ENCODE measurements around the gene RRM2. TPM values are rescaled to one million over a fixed set of nuclear protein-coding genes. Genes with fewer than 3 reads are reported as not detected.

RRM2 gene
- total and polyA plus RNA-seq, 2 of the 4 experiments (the other 2 are of a cell fraction) = 53.6 to 68.5 TPM

DNA sequence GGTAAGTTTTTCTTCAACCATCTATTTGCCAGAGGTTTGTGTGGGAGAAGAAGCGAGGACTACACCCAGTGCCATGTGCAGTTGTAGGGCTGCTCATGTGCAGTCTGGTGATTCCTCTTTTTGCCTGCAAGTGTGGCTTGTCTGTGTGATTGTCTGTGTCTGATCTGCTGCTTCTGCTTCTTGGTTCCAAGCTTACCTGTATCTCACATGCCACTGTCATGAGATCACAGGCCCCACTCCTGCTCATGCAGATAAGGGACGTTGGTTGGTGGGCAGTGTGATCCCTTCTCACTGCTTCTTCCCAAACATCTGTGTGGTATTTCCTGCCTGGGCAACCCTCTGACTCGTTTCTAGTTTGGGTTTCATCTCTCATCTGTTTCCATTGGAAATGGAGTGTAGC, 27.1 kb downstream of the RRM2 start:
- no peaks in the 10 kb centered on the region for H3K9me3 ChIP-seq (ENCODE audit: control insufficient read depth, insufficient read depth, low read length)
- no peak overlapping the region for H3K56ac ChIP-seq (ENCODE audit: extremely low read depth, insufficient read depth, low read length)
- no peaks in the 10 kb centered on the region; the same call in 1 of the 2 replicates for H3K4me1 ChIP-seq (ENCODE audit: control insufficient read depth, insufficient read depth, low read length)
- no peak overlapping the region for H3K27ac ChIP-seq (ENCODE audit: insufficient read depth, low read length)
- H4K20me1 ChIP-seq (ENCODE audit: insufficient read depth, low read length) = no peaks in the 10 kb centered on the region
- H4K8ac ChIP-seq (ENCODE audit: low read depth in 2 of 2, low read length in 2 of 2) = no peak overlapping the region
- H4K91ac ChIP-seq (ENCODE audit: insufficient read depth, low read depth, low read length) = no peak overlapping the region
- intact Hi-C loops (cut with micrococcal nuclease) (no loop called here), in situ Hi-C loops (cut with MboI; ENCODE audit: low sequenced_read_pairs) (loop anchor here (10.0 kb wide), 1 partner anchor 255 kb away; no protein-coding TSS in a partner anchor), dilution Hi-C loops (cut with HindIII; ENCODE audit: low sequenced_read_pairs, unreplicated experiment) (no loop called here)
- H3K9me1 ChIP-seq (ENCODE audit: insufficient read depth, low read length) = peaks cover 4% of the 10 kb centered on the region; the same call in 1 of the 2 replicates
- no peak overlapping the region for H3K4me3 ChIP-seq (ENCODE audit: insufficient read depth, low read depth, low read length)
- CTCF ChIA-PET = no interaction called here
- H3K4me2 ChIP-seq (ENCODE audit: low read depth, low read length) = no peak overlapping the region
- no peak overlapping the region for H2AK5ac ChIP-seq (ENCODE audit: low read depth, low read length)
- H2BK120ac ChIP-seq (ENCODE audit: low read depth, low read length) = no peak overlapping the region
- no peak overlapping the region for H2BK15ac ChIP-seq (ENCODE audit: low read depth, low read length)
- H3K14ac ChIP-seq (replicated peaks; ENCODE audit: low read depth, low read length) = no peak overlapping the region
- WGBS, 2 experiments (ENCODE audit: extremely low coverage in 2 of 2, insufficient read length in 1 of 2) = no CpG with 5 or more reads among the region's 3 CpGs
- H2AK9ac ChIP-seq (replicated peaks; ENCODE audit: low read depth, low read length, poor library complexity) = no peak overlapping the region
- POLR2A ChIA-PET (ENCODE audit: unreplicated experiment) = no interaction called here
- no peak for DNase-seq
- H2AFZ ChIP-seq (replicated peaks; ENCODE audit: low read length, poor library complexity) = peak overlapping the region; percentile 39
- H3K23ac ChIP-seq (ENCODE audit: low read depth, low read length) = no peak overlapping the region
- no peak overlapping the region for H4K5ac ChIP-seq (ENCODE audit: low read depth, low read length)
- no peak overlapping the region for H3K18ac ChIP-seq (ENCODE audit: low read depth, low read length)
- H2BK20ac ChIP-seq (ENCODE audit: low read depth, low read length) = no peak overlapping the region
- no peak overlapping the region for H3K9ac ChIP-seq (ENCODE audit: low read depth, low read length)
- BruUV-seq (replicated peaks) = no TSS peak
- ATAC-seq (ENCODE audit: low read depth) = peak; percentile 35
- no peaks in the 10 kb centered on the region for H3K27me3 ChIP-seq (ENCODE audit: control insufficient read depth, insufficient read depth, low read length)
- no peaks in the 10 kb centered on the region for H3K36me3 ChIP-seq (ENCODE audit: control insufficient read depth, insufficient read depth, low read length)
- H3K4ac ChIP-seq (ENCODE audit: low read depth, low read length) = no peak overlapping the region
- no peak overlapping the region for H2BK5ac ChIP-seq (ENCODE audit: low read depth, low read length, poor library complexity, severe bottlenecking)
- no peaks in the 10 kb centered on the region for H3K79me1 ChIP-seq (ENCODE audit: low read depth in 1 of 2, low read length in 2 of 2)
- TF ChIP-seq, protein P1, sequence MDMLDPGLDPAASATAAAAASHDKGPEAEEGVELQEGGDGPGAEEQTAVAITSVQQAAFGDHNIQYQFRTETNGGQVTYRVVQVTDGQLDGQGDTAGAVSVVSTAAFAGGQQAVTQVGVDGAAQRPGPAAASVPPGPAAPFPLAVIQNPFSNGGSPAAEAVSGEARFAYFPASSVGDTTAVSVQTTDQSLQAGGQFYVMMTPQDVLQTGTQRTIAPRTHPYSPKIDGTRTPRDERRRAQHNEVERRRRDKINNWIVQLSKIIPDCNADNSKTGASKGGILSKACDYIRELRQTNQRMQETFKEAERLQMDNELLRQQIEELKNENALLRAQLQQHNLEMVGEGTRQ (IDR thresholded peaks at IDR 0.05; ENCODE audit: low read depth, low read length) = no peak
- TF ChIP-seq, protein P2, sequence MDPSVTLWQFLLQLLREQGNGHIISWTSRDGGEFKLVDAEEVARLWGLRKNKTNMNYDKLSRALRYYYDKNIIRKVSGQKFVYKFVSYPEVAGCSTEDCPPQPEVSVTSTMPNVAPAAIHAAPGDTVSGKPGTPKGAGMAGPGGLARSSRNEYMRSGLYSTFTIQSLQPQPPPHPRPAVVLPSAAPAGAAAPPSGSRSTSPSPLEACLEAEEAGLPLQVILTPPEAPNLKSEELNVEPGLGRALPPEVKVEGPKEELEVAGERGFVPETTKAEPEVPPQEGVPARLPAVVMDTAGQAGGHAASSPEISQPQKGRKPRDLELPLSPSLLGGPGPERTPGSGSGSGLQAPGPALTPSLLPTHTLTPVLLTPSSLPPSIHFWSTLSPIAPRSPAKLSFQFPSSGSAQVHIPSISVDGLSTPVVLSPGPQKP (IDR thresholded peaks at IDR 0.05; ENCODE audit: borderline replicate concordance, low read depth, low read length) = no peak
- no peak for TF ChIP-seq MXI1 (IDR thresholded peaks at IDR 0.05; ENCODE audit: borderline replicate concordance, low read depth, low read length)
- TF ChIP-seq FOS (IDR thresholded peaks at IDR 0.05; ENCODE audit: low read depth, low read length) = no peak
